GM18867 (cell line): ENCODE data around the gene NTSR2.
"Not testable (repeated sequence)": the region's sequence is repeated elsewhere in the genome, so short reads cannot be mapped to it uniquely, and the experiment has no call there.

Experiments
- ATAC-seq: cut with Tn5 transposase; IDR thresholded peaks from one replicate; pipeline ENCODE4 v1.9.1; 2021; ENCODE audit warnings: mild to moderate bottlenecking, moderate library complexity; ENCODE audit not compliant: unreplicated experiment

NTSR2 gene

GRCh38 chr2:11680182-11680900, 10.3 kb upstream of the NTSR2 start:
- no peak for ATAC-seq

- ATAC-seq = no peak
These were observed 9.6 kb upstream of the NTSR2 start for GRCh38 chr2:11679486-11680181.

- no peak for ATAC-seq
These were observed 9.0 kb upstream of the NTSR2 start for GRCh38 chr2:11679016-11679415.

- ATAC-seq = no peak
These were observed 8.4 kb upstream of the NTSR2 start for GRCh38 chr2:11678306-11678960.

GRCh38 chr2:11677136-11678055, 7.4 kb upstream of the NTSR2 start:
- no peak for ATAC-seq

GRCh38 chr2:11676640-11677039, 6.6 kb upstream of the NTSR2 start:
- no peak for ATAC-seq

- ATAC-seq = no peak
These were observed 5.6 kb upstream of the NTSR2 start for GRCh38 chr2:11675423-11676112.

GRCh38 chr2:11674983-11675382, 5.0 kb upstream of the NTSR2 start:
- ATAC-seq = no peak

GRCh38 chr2:11672407-11672806, 2.4 kb upstream of the NTSR2 start:
- no peak for ATAC-seq

- no peak for ATAC-seq
These were observed 1.9 kb downstream of the NTSR2 start for GRCh38 chr2:11667866-11668637.

- no peak for ATAC-seq
These were observed 2.8 kb downstream of the NTSR2 start for GRCh38 chr2:11667194-11667593.

- no peak for ATAC-seq
These were observed 4.3 kb downstream of the NTSR2 start for GRCh38 chr2:11665510-11666362.

- ATAC-seq = no peak
These were observed 5.0 kb downstream of the NTSR2 start for GRCh38 chr2:11665028-11665427.

GRCh38 chr2:11663427-11663826, 6.6 kb downstream of the NTSR2 start:
- no peak for ATAC-seq

GRCh38 chr2:11662882-11663281, 7.1 kb downstream of the NTSR2 start:
- no peak for ATAC-seq

- no peak for ATAC-seq
These were observed 8.0 kb downstream of the NTSR2 start for GRCh38 chr2:11661891-11662435.

GRCh38 chr2:11660396-11660795, 9.6 kb downstream of the NTSR2 start:
- not testable (repeated sequence) for ATAC-seq

GRCh38 chr2:11659851-11660250, 10.1 kb downstream of the NTSR2 start:
- ATAC-seq = no peak
